ENCODE data around the gene MYOG.
A peak's percentile ranks its signal among the peaks of the same experiment; 100 is the strongest.

MYOG gene

GRCh38 chr1:203126151-203126865, 40.5 kb upstream of the MYOG start:
- Histone ChIP-seq H3K36me3 (ENCODE audit: control insufficient read depth, insufficient read depth, low read length, severe bottlenecking) (no peaks in the 10 kb centered on the region), H3K4me3 (ENCODE audit: low read length) (no peak overlapping the region), H3K4me1 (ENCODE audit: control insufficient read depth, insufficient read depth, low read length) (peaks cover 34% of the 10 kb centered on the region), H3K9me3 (ENCODE audit: control insufficient read depth, low read length) (no peaks in the 10 kb centered on the region), H3K27me3 (replicated peaks; ENCODE audit: control insufficient read depth, insufficient read depth, low read length) (peaks cover 31% of the 10 kb centered on the region), H3K9ac (ENCODE audit: low read length) (no peak overlapping the region)
- peak; percentile 63 for DNase-seq (ENCODE audit: low read depth)

GRCh38 chr1:203124546-203125317, 38.9 kb upstream of the MYOG start:
- no peak for DNase-seq (ENCODE audit: low read depth)
- Histone ChIP-seq H3K9me3 (ENCODE audit: control insufficient read depth, low read length) (no peaks in the 10 kb centered on the region), H3K9ac (ENCODE audit: low read length) (no peak overlapping the region), H3K36me3 (ENCODE audit: control insufficient read depth, insufficient read depth, low read length, severe bottlenecking) (no peaks in the 10 kb centered on the region), H3K4me1 (ENCODE audit: control insufficient read depth, insufficient read depth, low read length) (peaks cover 21% of the 10 kb centered on the region), H3K27me3 (replicated peaks; ENCODE audit: control insufficient read depth, insufficient read depth, low read length) (peaks cover 38% of the 10 kb centered on the region), H3K4me3 (ENCODE audit: low read length) (no peak overlapping the region)

DNA sequence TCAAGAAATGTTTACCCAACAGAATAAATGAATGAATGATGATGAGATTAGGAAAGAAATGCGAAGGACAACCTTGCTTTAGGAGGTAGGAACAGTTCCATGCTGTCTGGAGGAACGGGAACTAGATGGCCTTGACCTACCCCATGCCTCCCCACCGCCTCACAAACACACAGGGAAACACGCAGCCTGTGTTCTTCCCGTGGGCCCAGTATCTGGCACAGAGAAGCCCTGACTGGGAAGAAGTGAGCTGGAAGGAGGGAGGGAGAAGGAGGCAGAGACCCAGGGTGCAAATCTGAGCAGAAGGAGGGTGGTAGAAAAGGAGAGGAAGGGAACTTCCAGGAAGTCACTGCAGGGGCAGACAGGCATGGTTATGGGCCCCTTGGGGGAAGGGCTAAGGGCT, 38.2 kb upstream of the MYOG start:
- no peak for DNase-seq (ENCODE audit: low read depth)
- no peaks in the 10 kb centered on the region for H3K9me3 ChIP-seq (ENCODE audit: control insufficient read depth, low read length)
- H3K4me3 ChIP-seq (ENCODE audit: low read length): no peak overlapping the region
- H3K9ac ChIP-seq (ENCODE audit: low read length): no peak overlapping the region
- peaks cover 42% of the 10 kb centered on the region for H3K27me3 ChIP-seq (replicated peaks; ENCODE audit: control insufficient read depth, insufficient read depth, low read length)
- no peaks in the 10 kb centered on the region for H3K36me3 ChIP-seq (ENCODE audit: control insufficient read depth, insufficient read depth, low read length, severe bottlenecking)
- H3K4me1 ChIP-seq (ENCODE audit: control insufficient read depth, insufficient read depth, low read length): peaks cover 14% of the 10 kb centered on the region

DNA sequence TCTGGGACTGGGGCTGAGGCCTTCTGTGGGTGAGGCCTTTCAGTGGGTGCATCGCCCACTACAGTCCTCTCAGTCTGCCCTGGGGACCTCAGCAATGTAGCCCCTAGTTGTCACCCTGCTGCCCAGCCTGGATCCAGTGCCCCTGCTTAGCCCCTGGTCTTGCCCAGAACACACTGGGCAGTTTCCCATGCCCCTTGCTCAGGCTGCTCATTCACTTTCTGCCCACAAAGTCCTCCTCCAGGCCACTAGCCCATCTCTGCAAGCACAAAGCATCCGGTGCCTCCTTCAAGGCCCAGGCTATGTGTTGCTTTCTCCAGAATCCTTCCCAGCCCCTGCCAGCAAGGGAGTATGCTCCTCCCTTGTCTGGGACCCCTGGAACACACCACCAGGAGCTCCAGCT, 36.3 kb upstream of the MYOG start:
- H3K9ac ChIP-seq (ENCODE audit: low read length): no peak overlapping the region
- H3K36me3 ChIP-seq (ENCODE audit: control insufficient read depth, insufficient read depth, low read length, severe bottlenecking): no peaks in the 10 kb centered on the region
- H3K4me3 ChIP-seq (ENCODE audit: low read length): no peak overlapping the region
- no peaks in the 10 kb centered on the region for H3K9me3 ChIP-seq (ENCODE audit: control insufficient read depth, low read length)
- H3K27me3 ChIP-seq (replicated peaks; ENCODE audit: control insufficient read depth, insufficient read depth, low read length): peaks cover 52% of the 10 kb centered on the region
- H3K4me1 ChIP-seq (ENCODE audit: control insufficient read depth, insufficient read depth, low read length): peaks cover 3% of the 10 kb centered on the region
- no peak for DNase-seq (ENCODE audit: low read depth)

DNA sequence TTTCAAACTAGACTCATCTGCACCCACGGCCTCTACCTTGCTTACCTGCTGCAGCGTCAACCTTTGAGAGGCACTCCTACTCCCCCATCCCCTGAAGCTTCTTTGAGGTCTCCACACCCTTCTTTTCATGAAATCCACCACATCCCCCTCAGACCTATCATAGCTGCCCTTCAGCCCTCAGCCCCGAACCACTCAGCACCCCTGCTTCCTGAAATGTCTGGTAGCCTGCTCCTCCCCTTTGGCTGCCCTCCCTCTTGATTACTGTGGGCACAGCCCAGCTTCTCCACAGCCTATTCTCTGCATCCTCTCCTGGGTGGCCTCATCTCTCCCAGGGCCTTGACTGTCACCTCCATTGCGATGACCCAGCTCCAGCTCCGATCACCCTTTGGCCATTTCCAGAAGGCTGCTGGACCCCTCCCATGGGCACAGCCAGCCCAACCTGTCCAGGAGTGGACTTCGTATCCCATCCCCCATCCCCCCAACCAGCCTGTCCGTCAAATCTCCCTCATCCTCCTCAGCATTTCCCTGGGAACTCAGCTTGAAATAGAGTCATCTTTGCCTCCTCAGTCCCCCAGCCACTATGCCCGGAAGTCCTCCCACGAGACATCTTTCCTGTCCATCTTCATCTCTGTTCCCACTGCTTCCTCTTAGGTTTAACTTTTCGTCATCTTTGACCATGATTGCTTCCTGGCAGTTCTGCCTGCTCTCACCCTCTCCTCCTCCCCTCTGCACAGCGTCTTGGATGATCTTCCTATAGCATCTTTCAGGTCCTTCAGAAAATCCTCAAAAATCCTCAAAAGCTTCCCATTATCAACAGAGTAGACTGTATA, 35.6 kb upstream of the MYOG start:
- no peaks in the 10 kb centered on the region for H3K36me3 ChIP-seq (ENCODE audit: control insufficient read depth, insufficient read depth, low read length, severe bottlenecking)
- no peak overlapping the region for H3K9ac ChIP-seq (ENCODE audit: low read length)
- H3K4me3 ChIP-seq (ENCODE audit: low read length): no peak overlapping the region
- H3K4me1 ChIP-seq (ENCODE audit: control insufficient read depth, insufficient read depth, low read length): peaks cover 3% of the 10 kb centered on the region
- H3K9me3 ChIP-seq (ENCODE audit: control insufficient read depth, low read length): no peaks in the 10 kb centered on the region
- DNase-seq (ENCODE audit: low read depth): no peak
- peaks cover 58% of the 10 kb centered on the region for H3K27me3 ChIP-seq (replicated peaks; ENCODE audit: control insufficient read depth, insufficient read depth, low read length)

DNA sequence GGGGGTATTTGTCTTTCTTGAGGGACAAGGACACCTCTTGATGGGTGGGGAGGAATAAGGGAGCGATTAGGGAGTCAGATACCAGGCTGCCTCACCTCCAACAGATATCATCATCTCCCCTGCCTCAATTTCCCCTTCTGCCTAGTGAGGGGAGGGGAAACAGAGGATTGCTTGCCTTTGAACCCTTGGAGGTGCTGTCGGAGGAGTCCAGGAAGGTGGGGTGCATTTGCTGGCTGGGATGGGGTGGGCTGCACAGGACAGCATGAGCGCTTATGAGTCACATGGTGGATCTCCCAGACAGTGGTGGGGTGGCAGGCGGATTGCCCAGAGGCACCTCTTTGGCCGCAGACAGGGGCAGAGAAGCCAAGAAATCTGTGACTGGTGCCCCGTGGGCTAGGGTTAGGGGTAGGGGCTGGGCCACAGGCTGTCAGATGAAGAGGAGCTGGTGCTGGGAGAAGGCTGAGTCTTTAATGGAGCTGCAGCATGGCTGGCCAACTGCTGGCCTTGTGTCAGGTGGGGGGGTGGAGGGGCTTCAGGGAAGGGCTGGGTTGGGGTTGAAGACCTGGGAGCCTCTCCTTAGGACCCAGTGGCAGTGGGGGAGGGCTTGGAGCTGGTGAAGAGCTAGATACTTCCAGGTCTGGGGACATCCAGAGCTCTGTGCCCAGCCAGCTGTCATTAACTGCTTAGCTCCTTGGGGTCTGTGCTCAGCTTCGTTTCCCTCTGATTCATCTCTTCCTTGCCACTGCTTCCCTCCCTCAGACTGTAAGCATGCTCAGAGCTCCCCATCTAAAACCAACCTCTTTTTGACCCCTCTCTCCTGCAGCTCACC, 34.7 kb upstream of the MYOG start:
- Histone ChIP-seq H3K9ac (ENCODE audit: low read length) (no peak overlapping the region), H3K36me3 (ENCODE audit: control insufficient read depth, insufficient read depth, low read length, severe bottlenecking) (no peaks in the 10 kb centered on the region), H3K4me3 (ENCODE audit: low read length) (no peak overlapping the region), H3K9me3 (ENCODE audit: control insufficient read depth, low read length) (no peaks in the 10 kb centered on the region), H3K27me3 (replicated peaks; ENCODE audit: control insufficient read depth, insufficient read depth, low read length) (peaks cover 64% of the 10 kb centered on the region), H3K4me1 (ENCODE audit: control insufficient read depth, insufficient read depth, low read length) (peaks cover 3% of the 10 kb centered on the region)
- DNase-seq (ENCODE audit: low read depth): no peak

DNA sequence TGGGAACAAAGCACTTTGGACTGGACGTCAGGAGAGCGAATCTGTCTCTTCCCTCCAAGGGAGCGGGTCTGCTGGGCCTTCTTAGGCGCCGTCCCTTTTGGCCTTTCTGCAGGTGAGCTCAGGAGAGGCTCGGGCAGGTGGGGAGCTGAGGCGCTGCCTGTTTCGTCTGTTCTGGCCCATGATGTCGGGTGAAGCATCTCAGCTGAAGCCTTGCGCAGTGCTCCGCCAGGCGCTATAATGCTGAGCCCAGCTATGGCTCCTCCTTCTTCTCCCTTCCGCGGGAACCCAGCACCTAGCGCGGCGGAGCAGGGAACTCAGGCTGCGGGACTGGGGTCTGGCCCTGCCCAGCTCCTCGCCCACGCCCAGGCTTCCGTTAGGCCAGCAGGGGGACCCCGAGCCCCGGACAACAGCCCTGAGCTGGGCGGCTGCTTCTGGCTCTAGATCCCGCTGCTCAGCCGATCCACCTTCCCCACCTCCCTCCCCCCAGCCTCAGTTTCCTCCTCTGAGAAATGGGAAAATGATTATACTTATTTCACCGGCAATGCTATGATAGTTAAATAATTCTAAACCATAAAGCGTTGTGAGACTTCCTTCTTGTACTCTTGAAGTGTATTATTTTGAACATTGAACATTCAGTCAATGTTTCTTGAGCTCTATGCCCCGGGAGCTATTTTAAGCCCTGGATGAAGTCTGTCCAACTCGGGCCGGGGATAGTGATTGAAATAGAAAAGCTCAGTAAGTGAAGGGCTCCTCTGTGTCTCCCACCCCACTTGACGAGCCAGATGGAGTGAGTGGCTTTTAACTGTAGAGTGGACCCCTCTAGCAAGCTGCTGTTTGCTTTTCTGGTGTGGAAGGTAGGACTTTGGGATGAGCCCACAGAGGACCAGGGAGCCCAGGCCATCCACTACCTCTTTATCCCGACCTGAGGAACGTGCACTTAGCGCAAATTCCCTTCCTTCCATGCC, 32.1 kb upstream of the MYOG start:
- Histone ChIP-seq H3K4me1 (ENCODE audit: control insufficient read depth, insufficient read depth, low read length) (peaks cover 3% of the 10 kb centered on the region), H3K9ac (ENCODE audit: low read length) (no peak overlapping the region), H3K36me3 (ENCODE audit: control insufficient read depth, insufficient read depth, low read length, severe bottlenecking) (no peaks in the 10 kb centered on the region), H3K9me3 (ENCODE audit: control insufficient read depth, low read length) (no peaks in the 10 kb centered on the region), H3K4me3 (ENCODE audit: low read length) (no peak overlapping the region), H3K27me3 (replicated peaks; ENCODE audit: control insufficient read depth, insufficient read depth, low read length) (peaks cover 44% of the 10 kb centered on the region)
- DNase-seq (ENCODE audit: low read depth): peak; percentile 89

- Histone ChIP-seq H3K4me1 (ENCODE audit: control insufficient read depth, insufficient read depth, low read length) (peaks cover 3% of the 10 kb centered on the region), H3K9ac (ENCODE audit: low read length) (no peak overlapping the region), H3K9me3 (ENCODE audit: control insufficient read depth, low read length) (no peaks in the 10 kb centered on the region), H3K27me3 (replicated peaks; ENCODE audit: control insufficient read depth, insufficient read depth, low read length) (peaks cover 38% of the 10 kb centered on the region), H3K4me3 (ENCODE audit: low read length) (no peak overlapping the region), H3K36me3 (ENCODE audit: control insufficient read depth, insufficient read depth, low read length, severe bottlenecking) (no peaks in the 10 kb centered on the region)
- no peak for DNase-seq (ENCODE audit: low read depth)
Measured at GRCh38 chr1:203116091-203116820, 30.4 kb upstream of the MYOG start.

DNA sequence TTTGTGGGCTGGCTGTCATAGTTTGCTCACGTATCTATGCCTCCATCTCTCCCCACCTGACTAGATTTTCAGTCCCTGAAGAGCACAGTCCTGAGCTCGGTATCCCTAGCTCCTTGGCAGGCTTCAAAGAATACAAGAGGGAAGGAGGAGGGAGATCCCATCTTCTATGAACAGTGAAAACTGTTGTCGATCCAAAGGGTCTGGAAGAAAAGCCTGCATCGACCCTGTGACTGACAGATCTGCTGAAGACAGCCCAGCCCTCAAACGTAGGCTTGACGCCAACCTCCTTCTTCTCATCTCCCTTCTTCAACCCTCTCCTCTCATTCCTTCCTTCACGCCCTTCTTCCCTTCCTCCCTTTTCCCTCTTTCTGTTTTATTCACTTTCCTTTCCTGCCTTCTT, 28.4 kb upstream of the MYOG start:
- Histone ChIP-seq H3K4me3 (ENCODE audit: low read length) (no peak overlapping the region), H3K27me3 (replicated peaks; ENCODE audit: control insufficient read depth, insufficient read depth, low read length) (peaks cover 50% of the 10 kb centered on the region), H3K9ac (ENCODE audit: low read length) (no peak overlapping the region), H3K36me3 (ENCODE audit: control insufficient read depth, insufficient read depth, low read length, severe bottlenecking) (no peaks in the 10 kb centered on the region), H3K9me3 (ENCODE audit: control insufficient read depth, low read length) (peaks cover 4% of the 10 kb centered on the region), H3K4me1 (ENCODE audit: control insufficient read depth, insufficient read depth, low read length) (peaks cover 3% of the 10 kb centered on the region)
- no peak for DNase-seq (ENCODE audit: low read depth)
